ENCODE data around the gene ATP8B3. TPM values are rescaled to one million over a fixed set of nuclear protein-coding genes. Genes with fewer than 3 reads are reported as not detected.

The ATP8B3 gene
- total RNA-seq (2012; rRNA removed): 0.76 and 0.87 TPM in 2 replicates

DNA sequence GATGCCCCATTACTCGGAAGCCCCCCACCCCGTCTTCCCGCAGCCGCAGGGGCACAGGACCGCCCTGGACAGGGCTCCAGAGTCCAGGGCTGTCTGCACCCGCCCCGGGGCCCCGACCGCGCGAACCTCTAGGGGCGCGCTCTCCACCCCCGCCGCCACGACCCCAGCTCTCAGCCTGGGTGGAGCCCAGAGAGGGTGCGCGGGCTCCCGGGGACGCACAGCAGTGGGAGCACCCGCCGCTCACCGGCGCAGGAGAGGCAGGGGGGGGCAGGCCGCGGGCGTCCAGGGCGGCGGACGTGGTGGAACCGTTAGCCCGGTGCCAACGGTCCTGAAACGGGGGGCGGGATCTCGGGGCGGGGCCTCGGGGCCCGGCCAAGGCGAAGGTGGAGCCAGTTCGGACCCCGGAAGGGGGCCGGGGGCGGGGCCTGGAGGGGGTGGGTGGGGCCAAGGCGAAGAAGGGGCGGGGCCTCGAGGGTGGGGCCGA lies at the start of gene ATP8B3:
ATP8B3 (minus strand) TSS at position 335 of the 484 bp plus-strand sequence. CDS start 540 bp downstream, outside the sequence.
- H3K4me2 ChIP-seq (ENCODE audit: low read length): peak within 1 kb of the TSS; percentile 94
- peaks cover 14% of the 10 kb centered on the region for H3K4me1 ChIP-seq (ENCODE audit: control insufficient read depth, insufficient read depth, low read length)
- H3K36me3 ChIP-seq (ENCODE audit: insufficient read depth, low read length): peaks cover 14% of the 10 kb centered on the region
- peak within 1 kb of the TSS; percentile 73 for H3K9ac ChIP-seq (ENCODE audit: low read depth, low read length)
- no peaks in the 10 kb centered on the region for H3K27me3 ChIP-seq (ENCODE audit: control insufficient read depth, insufficient read depth, low read length)
- no peaks in the 10 kb centered on the region for H3K9me3 ChIP-seq (replicated peaks; ENCODE audit: low read length)
- H3K4me3 ChIP-seq (ENCODE audit: low read length): peak within 1 kb of the TSS; percentile 77

- peaks cover 49% of the 10 kb centered on the region for H3K4me1 ChIP-seq (ENCODE audit: control insufficient read depth, insufficient read depth, low read length)
- H3K9me3 ChIP-seq (replicated peaks; ENCODE audit: low read length): no peaks in the 10 kb centered on the region
- peak overlapping the region; percentile 94 for H3K4me2 ChIP-seq (ENCODE audit: low read length)
- no peaks in the 10 kb centered on the region for H3K36me3 ChIP-seq (ENCODE audit: insufficient read depth, low read length)
- peak overlapping the region; percentile 99 for H3K4me3 ChIP-seq (ENCODE audit: low read length)
- no peaks in the 10 kb centered on the region for H3K27me3 ChIP-seq (ENCODE audit: control insufficient read depth, insufficient read depth, low read length)
- peak overlapping the region; percentile 88 for H3K9ac ChIP-seq (ENCODE audit: low read depth, low read length)
Measured at GRCh38 chr19:1861599-1862031, 49.5 kb upstream of the ATP8B3 start.

DNA sequence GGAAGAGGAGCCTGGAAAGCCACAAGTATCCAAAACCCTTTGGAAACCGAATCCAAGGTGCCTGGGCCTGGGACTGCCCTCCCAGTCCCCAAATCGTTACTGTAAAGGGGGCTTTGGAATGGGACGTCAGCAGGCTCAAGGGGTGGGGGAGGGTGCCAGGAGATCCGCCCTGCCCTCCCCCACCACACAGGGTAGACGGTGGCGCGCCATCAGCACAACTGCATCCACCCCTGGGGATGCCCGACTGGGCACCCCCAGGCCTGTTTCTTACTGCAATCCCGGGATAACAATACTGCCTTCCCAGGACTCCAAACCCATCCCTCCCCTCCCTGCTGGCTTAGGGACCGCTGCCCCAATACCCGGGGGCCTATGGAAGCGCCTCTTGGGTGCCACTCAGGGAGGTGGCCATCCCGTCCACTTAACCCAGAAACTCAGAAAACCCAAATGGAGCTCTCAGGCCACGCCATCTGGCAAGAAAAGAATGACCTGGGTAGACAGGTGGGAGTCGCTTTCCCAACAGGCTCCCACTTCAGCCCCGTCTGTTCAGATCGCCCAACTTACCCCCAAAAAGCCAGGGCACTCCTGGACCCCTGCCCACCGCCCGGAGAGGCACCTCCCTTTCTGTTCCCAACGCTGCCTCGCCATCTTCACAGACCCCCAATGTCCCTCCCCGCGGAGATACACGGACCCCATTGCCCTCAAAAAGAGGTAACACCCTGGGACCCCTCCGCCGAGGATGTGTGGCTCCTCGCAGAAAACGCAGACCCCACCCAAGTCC lies 48.9 kb upstream of the ATP8B3 start:
- Histone ChIP-seq H3K4me1 (ENCODE audit: control insufficient read depth, insufficient read depth, low read length) (peaks cover 55% of the 10 kb centered on the region), H3K27me3 (ENCODE audit: control insufficient read depth, insufficient read depth, low read length) (no peaks in the 10 kb centered on the region), H3K9ac (ENCODE audit: low read depth, low read length) (peak overlapping the region; percentile 88), H3K9me3 (replicated peaks; ENCODE audit: low read length) (no peaks in the 10 kb centered on the region), H3K4me3 (ENCODE audit: low read length) (peak overlapping the region; percentile 99), H3K36me3 (ENCODE audit: insufficient read depth, low read length) (no peaks in the 10 kb centered on the region), H3K4me2 (ENCODE audit: low read length) (peak overlapping the region; percentile 94)

GRCh38 chr19:1860042-1860775 lies 48.1 kb upstream of the ATP8B3 start:
- Histone ChIP-seq H3K4me2 (ENCODE audit: low read length) (peak overlapping the region; percentile 94), H3K36me3 (ENCODE audit: insufficient read depth, low read length) (no peaks in the 10 kb centered on the region), H3K4me1 (ENCODE audit: control insufficient read depth, insufficient read depth, low read length) (peaks cover 62% of the 10 kb centered on the region), H3K27me3 (ENCODE audit: control insufficient read depth, insufficient read depth, low read length) (no peaks in the 10 kb centered on the region), H3K9ac (ENCODE audit: low read depth, low read length) (peak overlapping the region; percentile 88), H3K9me3 (replicated peaks; ENCODE audit: low read length) (no peaks in the 10 kb centered on the region), H3K4me3 (ENCODE audit: low read length) (peak overlapping the region; percentile 99)

GRCh38 chr19:1859331-1859781 lies 47.3 kb upstream of the ATP8B3 start:
- no peaks in the 10 kb centered on the region for H3K36me3 ChIP-seq (ENCODE audit: insufficient read depth, low read length)
- peaks cover 66% of the 10 kb centered on the region for H3K4me1 ChIP-seq (ENCODE audit: control insufficient read depth, insufficient read depth, low read length)
- H3K4me2 ChIP-seq (ENCODE audit: low read length): peak overlapping the region; percentile 94
- no peak overlapping the region for H3K4me3 ChIP-seq (ENCODE audit: low read length)
- no peaks in the 10 kb centered on the region for H3K9me3 ChIP-seq (replicated peaks; ENCODE audit: low read length)
- H3K27me3 ChIP-seq (ENCODE audit: control insufficient read depth, insufficient read depth, low read length): no peaks in the 10 kb centered on the region
- H3K9ac ChIP-seq (ENCODE audit: low read depth, low read length): no peak overlapping the region

DNA sequence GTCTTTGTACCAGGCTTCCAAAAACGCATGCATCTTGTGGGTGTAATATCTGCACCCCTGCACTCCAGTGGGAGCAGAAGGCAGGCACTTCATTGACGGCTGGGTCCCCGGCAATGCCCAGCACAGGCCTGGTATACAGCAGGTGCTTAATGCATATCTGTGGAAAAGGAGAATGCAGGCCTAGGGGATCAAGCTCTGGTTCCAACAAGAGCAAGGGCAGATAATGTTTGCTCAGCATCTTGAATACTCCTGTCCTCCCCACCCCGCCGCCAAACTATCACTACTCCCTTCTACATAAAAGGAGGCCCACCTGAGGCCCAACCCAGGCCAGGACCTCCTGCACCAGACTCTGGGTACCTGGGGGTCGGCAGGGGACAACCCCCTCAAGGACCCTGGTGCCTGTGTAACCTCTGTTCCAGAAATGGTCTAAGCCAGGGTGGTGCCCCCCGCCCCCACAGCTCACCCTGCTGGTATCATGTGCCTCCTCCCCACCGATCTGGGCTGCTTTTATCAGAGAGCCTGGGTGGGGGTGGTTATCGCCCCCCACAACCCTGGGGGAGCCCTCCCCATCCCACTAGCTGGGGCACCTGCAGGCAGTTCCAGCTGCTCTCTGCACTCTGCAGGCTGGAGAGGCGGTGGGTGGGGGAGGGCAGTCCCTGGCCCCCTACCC lies 46.5 kb upstream of the ATP8B3 start:
- Histone ChIP-seq H3K36me3 (ENCODE audit: insufficient read depth, low read length) (no peaks in the 10 kb centered on the region), H3K4me2 (ENCODE audit: low read length) (peak overlapping the region; percentile 97), H3K9me3 (replicated peaks; ENCODE audit: low read length) (no peaks in the 10 kb centered on the region), H3K27me3 (ENCODE audit: control insufficient read depth, insufficient read depth, low read length) (no peaks in the 10 kb centered on the region), H3K4me3 (ENCODE audit: low read length) (no peak overlapping the region), H3K9ac (ENCODE audit: low read depth, low read length) (no peak overlapping the region), H3K4me1 (ENCODE audit: control insufficient read depth, insufficient read depth, low read length) (peaks cover 68% of the 10 kb centered on the region)

- peak overlapping the region; percentile 72 for H3K4me3 ChIP-seq (ENCODE audit: low read length)
- peaks cover 70% of the 10 kb centered on the region for H3K4me1 ChIP-seq (ENCODE audit: control insufficient read depth, insufficient read depth, low read length)
- no peaks in the 10 kb centered on the region for H3K36me3 ChIP-seq (ENCODE audit: insufficient read depth, low read length)
Measured at GRCh38 chr19:1857648-1858326, 45.7 kb upstream of the ATP8B3 start.

DNA sequence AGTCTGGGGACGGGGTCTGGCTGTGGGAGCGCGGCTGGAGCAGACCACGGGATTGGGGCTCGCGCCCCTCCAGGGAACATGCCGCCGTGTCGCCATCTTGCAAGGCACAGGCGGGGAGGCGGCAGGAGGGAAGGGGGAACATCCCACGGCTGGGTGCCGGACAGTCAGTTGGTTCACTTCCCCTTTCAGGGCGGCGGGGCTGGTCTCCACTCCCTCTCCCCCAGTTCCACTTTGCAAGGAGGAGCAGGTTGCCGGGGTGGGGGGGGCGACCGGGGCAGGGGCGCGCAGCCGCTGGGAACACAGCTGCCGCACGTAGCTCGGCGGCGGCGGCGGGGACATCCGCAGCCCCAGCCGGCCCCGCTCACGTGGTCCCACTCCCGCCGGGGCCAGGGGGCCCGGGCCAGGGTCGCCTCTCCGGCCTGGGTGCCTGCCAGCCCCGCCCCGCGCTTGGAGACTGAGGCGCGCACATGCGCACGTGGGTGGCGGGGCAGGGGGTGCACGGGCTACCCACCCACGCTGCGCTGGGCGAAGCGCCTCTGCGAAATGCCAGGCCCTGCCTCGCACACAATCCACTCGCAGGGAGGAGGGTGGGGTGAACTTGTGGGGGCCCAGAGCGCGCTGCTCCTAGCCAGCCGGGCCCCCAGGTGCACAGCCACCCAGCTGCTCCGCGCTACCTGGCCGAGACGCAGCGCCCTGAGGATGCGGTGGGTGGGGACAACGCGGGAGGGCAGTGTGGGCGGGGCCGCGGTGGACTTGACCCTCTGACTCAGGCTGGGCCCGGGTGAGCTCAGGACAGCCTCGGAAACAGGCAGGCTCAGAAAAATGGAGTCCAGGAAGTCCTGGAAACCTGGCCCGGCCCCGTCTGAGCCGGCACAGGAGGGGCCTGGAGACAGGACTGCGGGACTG lies 44.9 kb upstream of the ATP8B3 start:
- H3K4me2 ChIP-seq (ENCODE audit: low read length): peak overlapping the region; percentile 97
- peak overlapping the region; percentile 72 for H3K4me3 ChIP-seq (ENCODE audit: low read length)
- peaks cover 70% of the 10 kb centered on the region for H3K4me1 ChIP-seq (ENCODE audit: control insufficient read depth, insufficient read depth, low read length)
- no peaks in the 10 kb centered on the region for H3K27me3 ChIP-seq (ENCODE audit: control insufficient read depth, insufficient read depth, low read length)
- peak overlapping the region; percentile 86 for H3K9ac ChIP-seq (ENCODE audit: low read depth, low read length)
- H3K9me3 ChIP-seq (replicated peaks; ENCODE audit: low read length): no peaks in the 10 kb centered on the region
- H3K36me3 ChIP-seq (ENCODE audit: insufficient read depth, low read length): no peaks in the 10 kb centered on the region

More at GRCh38 chr19:1857648-1858326, 45.7 kb upstream of the ATP8B3 start:
- Histone ChIP-seq H3K9me3 (replicated peaks; ENCODE audit: low read length) (no peaks in the 10 kb centered on the region), H3K9ac (ENCODE audit: low read depth, low read length) (peak overlapping the region; percentile 86), H3K27me3 (ENCODE audit: control insufficient read depth, insufficient read depth, low read length) (no peaks in the 10 kb centered on the region), H3K4me2 (ENCODE audit: low read length) (peak overlapping the region; percentile 97)

DNA sequence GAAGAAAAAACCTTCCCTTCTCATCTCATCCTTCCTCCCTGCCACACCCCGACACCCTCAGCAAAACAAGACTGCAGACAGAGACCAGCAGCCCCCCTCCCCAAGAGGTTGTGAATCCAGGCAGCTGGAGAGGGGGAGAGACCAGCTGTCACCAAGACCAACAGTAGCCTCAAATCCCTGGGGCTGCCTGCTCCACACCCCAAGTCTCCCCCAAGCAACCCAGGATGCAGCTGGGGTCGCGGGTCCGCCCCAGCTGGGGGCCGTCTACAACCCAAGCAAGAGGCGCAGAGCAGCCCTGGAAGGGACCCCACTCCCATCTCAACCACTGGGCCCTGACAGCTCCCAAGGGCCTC lies 44.2 kb upstream of the ATP8B3 start:
- peaks cover 67% of the 10 kb centered on the region for H3K4me1 ChIP-seq (ENCODE audit: control insufficient read depth, insufficient read depth, low read length)
- peaks cover 2% of the 10 kb centered on the region for H3K36me3 ChIP-seq (ENCODE audit: insufficient read depth, low read length)
- no peaks in the 10 kb centered on the region for H3K27me3 ChIP-seq (ENCODE audit: control insufficient read depth, insufficient read depth, low read length)
- H3K4me3 ChIP-seq (ENCODE audit: low read length): peak overlapping the region; percentile 72
- H3K4me2 ChIP-seq (ENCODE audit: low read length): peak overlapping the region; percentile 97
- H3K9me3 ChIP-seq (replicated peaks; ENCODE audit: low read length): no peaks in the 10 kb centered on the region
- peak overlapping the region; percentile 86 for H3K9ac ChIP-seq (ENCODE audit: low read depth, low read length)

DNA sequence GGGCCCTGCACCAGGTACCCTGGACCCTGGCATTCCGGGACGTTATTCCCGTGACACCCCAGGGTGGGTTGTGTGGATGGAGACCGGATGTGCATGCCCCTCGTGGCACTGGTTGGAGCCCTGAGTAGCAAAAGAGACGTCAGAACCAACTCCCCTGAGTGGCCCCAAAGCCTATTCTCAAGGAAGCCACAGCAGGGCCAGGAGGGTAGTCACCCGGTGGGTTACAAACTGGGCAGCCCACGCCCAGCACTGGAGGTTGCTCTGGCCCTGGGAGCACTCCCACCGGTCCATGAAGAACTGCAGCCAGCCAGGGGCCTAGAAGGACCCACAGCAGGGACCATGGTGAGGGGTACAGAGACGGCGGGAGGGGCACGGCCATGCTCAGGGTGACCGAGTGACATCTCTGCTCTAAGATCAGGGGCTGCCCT lies 43.8 kb upstream of the ATP8B3 start:
- peak overlapping the region; percentile 97 for H3K4me2 ChIP-seq (ENCODE audit: low read length)
- H3K4me3 ChIP-seq (ENCODE audit: low read length): peak overlapping the region; percentile 72
- H3K9me3 ChIP-seq (replicated peaks; ENCODE audit: low read length): no peaks in the 10 kb centered on the region
- H3K9ac ChIP-seq (ENCODE audit: low read depth, low read length): peak overlapping the region; percentile 86
- H3K27me3 ChIP-seq (ENCODE audit: control insufficient read depth, insufficient read depth, low read length): no peaks in the 10 kb centered on the region
- peaks cover 2% of the 10 kb centered on the region for H3K36me3 ChIP-seq (ENCODE audit: insufficient read depth, low read length)
- H3K4me1 ChIP-seq (ENCODE audit: control insufficient read depth, insufficient read depth, low read length): peaks cover 62% of the 10 kb centered on the region

Data from skeletal muscle satellite cell (primary cell).